ENCODE data around the gene PXN. TPM values are rescaled to one million over a fixed set of nuclear protein-coding genes. Genes with fewer than 3 reads are reported as not detected.

PXN gene
- total and polyA plus RNA-seq, 8 donors = 20.9 to 59.0 (median 29.4) TPM

- Histone ChIP-seq H3K36me3 (peaks cover 0 to 40% (median 7%) of the 10 kb centered on the region in 3 donors), H3K27me3 (no peaks in the 10 kb centered on the region), H3K9me3 (no peaks in the 10 kb centered on the region), H3K4me1 (peaks cover 7 to 15% (median 7%) of the 10 kb centered on the region in 3 donors), H3K4me3 (no peak overlapping the region), H3K27ac (no peak overlapping the region)
- WGBS, 2 donors = 75 to 78% methylated on average over 10 of the region's 10 CpGs
- FAIRE-seq (no peak), DNase-seq (no peak), ATAC-seq (no peak)
- no peak for TF ChIP-seq CTCF (IDR thresholded peaks at IDR 0.05)
- intact Hi-C loops (cut with DNase I) = no loop called here
Measured at GRCh38 chr12:120220838-120221575, 44.5 kb downstream of the PXN start.

GRCh38 chr12:120218680-120219606 lies 46.6 kb downstream of the PXN start:
- FAIRE-seq = no peak
- intact Hi-C loops (cut with DNase I) = loop anchor here in 1 of 3 donors (10.0 kb wide), 1 partner anchor 46 kb away; the partner anchor contains the start of gene PXN
- Histone ChIP-seq H3K36me3 (peaks cover 0 to 52% (median 11%) of the 10 kb centered on the region in 3 donors), H3K4me3 (no peak overlapping the region), H3K4me1 (peaks cover 0 to 5% (median 3%) of the 10 kb centered on the region in 3 donors), H3K27ac (no peak overlapping the region), H3K27me3 (no peaks in the 10 kb centered on the region), H3K9me3 (no peaks in the 10 kb centered on the region)
- 91 to 94% methylated on average over 19 of the region's 19 CpGs for WGBS, 2 donors
- DNase-seq = peak in 1 of 6 donors; percentile 65
- no peak for TF ChIP-seq CTCF (IDR thresholded peaks at IDR 0.05)
- no peak for ATAC-seq

- Histone ChIP-seq H3K9me3 (no peaks in the 10 kb centered on the region), H3K27me3 (no peaks in the 10 kb centered on the region), H3K4me1 (no peaks in the 10 kb centered on the region), H3K27ac (no peak overlapping the region), H3K36me3 (peaks cover 0 to 62% (median 12%) of the 10 kb centered on the region in 3 donors), H3K4me3 (no peak overlapping the region)
- WGBS, 2 donors = 89 to 92% methylated on average over 32 of the region's 32 CpGs
- intact Hi-C loops (cut with DNase I) = loop anchor here in 1 of 3 donors (10.0 kb wide), 1 partner anchor 48 kb away; the partner anchor contains the start of gene PXN
- peak in 1 of 6 donors; percentile 77 for DNase-seq
- no peak for FAIRE-seq
- ATAC-seq = no peak
- TF ChIP-seq CTCF (IDR thresholded peaks at IDR 0.05) = no peak
Measured at GRCh38 chr12:120216742-120217605, 48.6 kb downstream of the PXN start.

- H3K27me3 ChIP-seq = no peaks in the 10 kb centered on the region
- no peak overlapping the region for H3K27ac ChIP-seq
- no peak for FAIRE-seq
- DNase-seq = no peak
- 87 to 90% methylated on average over 19 to 23 of the region's 23 CpGs for WGBS, 2 donors
- no peaks in the 10 kb centered on the region for H3K4me1 ChIP-seq
- H3K9me3 ChIP-seq = no peaks in the 10 kb centered on the region
- no peak for TF ChIP-seq CTCF (IDR thresholded peaks at IDR 0.05)
- H3K4me3 ChIP-seq = no peak overlapping the region
- intact Hi-C loops (cut with DNase I) = loop anchor here in 1 of 3 donors (10.0 kb wide), 1 partner anchor 49 kb away; the partner anchor contains the start of gene PXN
- peaks cover 0 to 56% (median 12%) of the 10 kb centered on the region in 3 donors for H3K36me3 ChIP-seq
- no peak for ATAC-seq
Measured at GRCh38 chr12:120215766-120216735, 49.5 kb downstream of the PXN start.
